A549 (cell line): ENCODE data around the gene TMTC2. TPM values are rescaled to one million over a fixed set of nuclear protein-coding genes. Genes with fewer than 3 reads are reported as not detected.

Experiments
- ATAC-seq, 2 experiments: fragments of 200-7000 bp in 1 of 2; fragments of >200 bp in 1 of 2; cut with Nextera tagmentation in 1 of 2; cut with Tn5 transposase in 1 of 2; 3 replicates each; pipeline versions ENCODE4 v1.8.0 to v1.9.1; 2018 to 2020; ENCODE audit warnings: mild to moderate bottlenecking in 1 of 2, moderate library complexity in 1 of 2
- CTCF ChIA-PET: fragments of 300-600 bp; sonication (Branson Sonifier 250); formaldehyde crosslinking; extraction: SDS; loops from one replicate; lab custom pipeline; 2021; ENCODE audit warnings: antibody characterized with exemption, inconsistent platforms; lab: Yijun Ruan, JAX
- POLR2A ChIA-PET: fragments of 350-600 bp; formaldehyde crosslinking; extraction: SDS; loops from one replicate; lab custom pipeline; 2021; ENCODE audit warnings: antibody characterized with exemption, inconsistent platforms; lab: Yijun Ruan, JAX
- DNase-seq, 2 experiments: peaks; one replicate each; pipeline versions ENCODE4 v3.0.0 to v3.0.0-alpha.2; 2011 to 2016; ENCODE audit warnings: low read depth in 1 of 2, low spot score in 1 of 2
- FAIRE-seq: peaks from 2 replicates; lab custom pipeline; 2011; peaks lifted over from hg19 to GRCh38; lab: Jason Lieb, UNC
- H3K27ac ChIP-seq, 2 experiments: fragments of >200 bp; sonication (Bioruptor Twin); formaldehyde crosslinking; 3 replicates each; pipeline ENCODE4 v1.5.1; 2016 to 2017
- H3K4me1 ChIP-seq: fragments of >200 bp; sonication (Bioruptor Twin); formaldehyde crosslinking; 3 replicates; pipeline ENCODE4 v1.6.1; 2016
- H3K4me2 ChIP-seq: fragments of >200 bp; sonication (Bioruptor Twin); formaldehyde crosslinking; 3 replicates; pipeline ENCODE4 v1.6.1; 2016
- H3K4me3 ChIP-seq: fragments of >200 bp; sonication (Bioruptor Twin); formaldehyde crosslinking; 3 replicates; pipeline ENCODE4 v1.5.1; 2016
- H3K9me3 ChIP-seq: fragments of >200 bp; sonication (Bioruptor Twin); formaldehyde crosslinking; 3 replicates; pipeline ENCODE4 v1.6.1; 2016
- CEBPB ChIP-seq, 2 experiments: fragments of >200 bp in 1 of 2; sonication (Bioruptor Twin) in 1 of 2; formaldehyde crosslinking in 1 of 2; IDR thresholded peaks; 2 replicates each; pipeline ENCODE4 v1.6.1; 2012 to 2016
- E2F6 ChIP-seq: IDR thresholded peaks from 2 replicates; pipeline ENCODE4 v1.6.1; 2012; ENCODE audit warnings: low read depth, borderline replicate concordance
- EHF ChIP-seq: fragments of 250-450 bp; sonication (Bioruptor Pico); IDR thresholded peaks from 2 replicates; pipeline ENCODE4 v1.5.0; 2020; ENCODE audit warnings: mild to moderate bottlenecking
- ESRRA ChIP-seq: fragments of 150-350 bp; IDR thresholded peaks from 2 replicates; pipeline ENCODE4 v1.6.1; 2014; ENCODE audit warnings: mild to moderate bottlenecking, low read length, borderline replicate concordance
- JUN ChIP-seq, 2 experiments: fragments of >200 bp; sonication (Bioruptor Twin); formaldehyde crosslinking; IDR thresholded peaks; 2 replicates in 1 of 2; 3 replicates in 1 of 2; pipeline ENCODE4 v1.6.1; 2016 to 2017
- MAFK ChIP-seq: fragments of 450-650 bp; IDR thresholded peaks from 2 replicates; pipeline ENCODE4 v1.6.1; 2014; ENCODE audit not compliant: partially characterized antibody
- MYC ChIP-seq: IDR thresholded peaks from 2 replicates; pipeline ENCODE4 v1.6.1; 2012; ENCODE audit warnings: mild to moderate bottlenecking, inconsistent platforms, low read length, improper control_type of control experiment, borderline replicate concordance
- NR3C1 ChIP-seq: fragments of >200 bp; sonication (Bioruptor Twin); formaldehyde crosslinking; IDR thresholded peaks from 3 replicates; pipeline ENCODE4 v1.6.1; 2017
- PBX3 ChIP-seq: IDR thresholded peaks from 2 replicates; pipeline ENCODE4 v1.6.1; 2012
- RAD21 ChIP-seq, 2 experiments: fragments of >200 bp in 1 of 2; sonication (Bioruptor Twin) in 1 of 2; formaldehyde crosslinking in 1 of 2; IDR thresholded peaks in 1 of 2; conservative IDR thresholded peaks in 1 of 2; 2 replicates in 1 of 2; 3 replicates in 1 of 2; pipeline ENCODE4 v1.6.1; 2012 to 2018; ENCODE audit warnings: inconsistent platforms in 1 of 2
- RCOR1 ChIP-seq: fragments of 150-350 bp; IDR thresholded peaks from 2 replicates; pipeline ENCODE4 v1.6.1; 2014; ENCODE audit warnings: antibody characterized with exemption, low read length, low read depth
- REST ChIP-seq: fragments of 200-600 bp; sonication (generic); IDR thresholded peaks from 2 replicates; pipeline ENCODE4 v1.6.1; 2016; ENCODE audit warnings: antibody characterized with exemption, mild to moderate bottlenecking, moderate library complexity
- RNF2 ChIP-seq: fragments of 200-600 bp; sonication (generic); IDR thresholded peaks from 2 replicates; pipeline ENCODE4 v1.6.1; 2016; ENCODE audit warnings: low read depth, mild to moderate bottlenecking, antibody characterized with exemption, moderate library complexity, borderline replicate concordance
- ZC3H11A ChIP-seq: fragments of 450-650 bp; IDR thresholded peaks from 2 replicates; pipeline ENCODE4 v1.6.1; 2014; ENCODE audit warnings: antibody characterized with exemption, mild to moderate bottlenecking
- ZFP36 ChIP-seq: fragments of 450-650 bp; IDR thresholded peaks from 2 replicates; pipeline ENCODE4 v1.6.1; 2014; ENCODE audit warnings: borderline replicate concordance; ENCODE audit not compliant: partially characterized antibody
- WGBS: methylation state at CpG from one replicate; pipeline ENCODE4 v1.1.6; 2017; ENCODE audit errors: missing lambda C conversion rate; 5-methylcytosine and 5-hydroxymethylcytosine counted together
- polyA plus RNA-seq, 4 experiments: library from polyadenylated mRNA; depleted of rRNA in 3 of 4; stranded (reverse); fragments of >200 nt; fragmentation: RNase III in 1 of 4; extraction: RNeasy Plus Mini Kit Qiagen cat#74134 plus additional on column Dnase treatment in 1 of 4; gene quantifications; 2 replicates in 3 of 4; 3 replicates in 1 of 4; pipeline ENCODE4 v1.2.3, GENCODE V29; 2011 to 2017
- TF ChIP-seq, protein P1 (sequence below): fragments of 150-350 bp; IDR thresholded peaks from 2 replicates; pipeline ENCODE4 v1.6.1; 2014; ENCODE audit warnings: low read depth, mild to moderate bottlenecking, low read length

TMTC2 gene
- polyA plus RNA-seq, 2 of the 4 experiments (the other 2 are of a cell fraction) = 1.8 to 5.3 TPM

DNA sequence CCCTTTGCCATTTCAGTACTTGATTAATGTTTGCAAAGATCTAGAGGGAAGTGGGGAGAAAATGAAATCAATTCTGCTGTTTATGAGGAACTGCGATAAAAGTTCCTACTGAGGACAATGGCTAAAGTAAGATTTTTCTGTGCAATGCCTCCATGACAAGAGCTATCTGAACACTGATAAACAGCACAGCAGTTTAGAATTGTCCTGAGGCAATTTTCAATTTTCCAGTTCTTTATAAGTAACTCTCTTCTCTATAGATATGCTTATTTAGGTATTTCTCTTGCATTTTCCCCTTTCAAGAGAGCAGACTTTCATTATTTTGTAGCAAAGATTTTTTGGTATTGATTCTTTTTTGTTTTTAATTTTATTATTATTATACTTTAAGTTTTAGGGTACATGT, 34.6 kb upstream of the TMTC2 start:
- H3K4me1 ChIP-seq = peaks cover 24% of the 10 kb centered on the region
- 96% methylated on average over 1 of the region's 1 CpG for WGBS
- FAIRE-seq (no peak), ATAC-seq (no peak), DNase-seq (no peak)
- no peak for TF ChIP-seq CEBPB (IDR thresholded peaks at IDR 0.05)
- no peak for TF ChIP-seq ZFP36
- TF ChIP-seq REST = no peak
- no peak for TF ChIP-seq RNF2
- TF ChIP-seq ZC3H11A = no peak
- no peak for TF ChIP-seq MYC
- no peak for TF ChIP-seq EHF
- TF ChIP-seq MAFK = no peak
- TF ChIP-seq, protein P1, sequence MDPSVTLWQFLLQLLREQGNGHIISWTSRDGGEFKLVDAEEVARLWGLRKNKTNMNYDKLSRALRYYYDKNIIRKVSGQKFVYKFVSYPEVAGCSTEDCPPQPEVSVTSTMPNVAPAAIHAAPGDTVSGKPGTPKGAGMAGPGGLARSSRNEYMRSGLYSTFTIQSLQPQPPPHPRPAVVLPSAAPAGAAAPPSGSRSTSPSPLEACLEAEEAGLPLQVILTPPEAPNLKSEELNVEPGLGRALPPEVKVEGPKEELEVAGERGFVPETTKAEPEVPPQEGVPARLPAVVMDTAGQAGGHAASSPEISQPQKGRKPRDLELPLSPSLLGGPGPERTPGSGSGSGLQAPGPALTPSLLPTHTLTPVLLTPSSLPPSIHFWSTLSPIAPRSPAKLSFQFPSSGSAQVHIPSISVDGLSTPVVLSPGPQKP = no peak
- H3K4me2 ChIP-seq = peak overlapping the region; percentile 75; the same call in 1 of the 3 replicates
- POLR2A ChIA-PET = no interaction called here
- peak overlapping the region; percentile 56 to 77; a peak in 4 of 6 replicates for H3K27ac ChIP-seq
- CTCF ChIA-PET = interaction anchor here (2.5 kb wide), 1 partner anchor 34 kb away, joined by 11 read pairs; the partner anchor contains the start of gene TMTC2
- H3K9me3 ChIP-seq = no peaks in the 10 kb centered on the region
- no peak overlapping the region for H3K4me3 ChIP-seq

DNA sequence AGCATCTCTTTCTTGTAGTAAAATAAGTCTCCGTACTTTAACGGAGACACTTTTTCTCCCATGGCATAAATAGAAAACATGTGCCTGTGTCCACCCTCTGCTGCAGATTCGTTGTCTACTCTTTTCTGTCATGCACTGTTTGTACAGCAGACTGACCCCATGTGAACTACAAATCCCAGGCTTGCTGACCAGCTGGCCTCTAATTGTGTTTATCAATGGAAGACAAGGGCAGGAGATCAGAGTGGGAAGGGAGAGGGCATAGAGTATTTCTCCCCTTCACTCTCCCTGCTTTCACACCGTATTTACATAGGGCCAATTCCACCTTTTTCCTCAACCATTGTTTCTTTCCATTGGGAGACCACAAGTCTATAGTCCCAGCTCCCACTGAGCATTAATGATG, 31.0 kb upstream of the TMTC2 start:
- no peak overlapping the region for H3K4me3 ChIP-seq
- no peak for TF ChIP-seq NR3C1
- no peak for TF ChIP-seq E2F6
- TF ChIP-seq JUN (IDR thresholded peaks at IDR 0.05) = no peak
- no peak for TF ChIP-seq ZC3H11A
- TF ChIP-seq EHF = no peak
- no peak for TF ChIP-seq RCOR1
- TF ChIP-seq, all 56 proteins: peak for 0
- ChIA-PET POLR2A (no interaction called here), CTCF (interaction anchor here (0.5 kb wide), 1 partner anchor 19 kb away, joined by 4 read pairs; no protein-coding TSS in a partner anchor)
- DNase-seq (no peak), ATAC-seq (no peak), FAIRE-seq (no peak)
- Histone ChIP-seq H3K9me3 (no peaks in the 10 kb centered on the region), H3K27ac (no peak overlapping the region), H3K4me2 (no peak overlapping the region), H3K4me1 (peaks cover 21% of the 10 kb centered on the region)
- 25% methylated on average over 4 of the region's 4 CpGs for WGBS

- ATAC-seq (no peak), FAIRE-seq (no peak), DNase-seq (no peak)
- Histone ChIP-seq H3K9me3 (no peaks in the 10 kb centered on the region), H3K27ac (no peak overlapping the region), H3K4me3 (no peak overlapping the region), H3K4me1 (peaks cover 6% of the 10 kb centered on the region; the same call in 1 of the 3 replicates), H3K4me2 (no peak overlapping the region)
- CTCF ChIA-PET = interaction anchor here (0.6 to 2.8 kb wide), 4 partner anchors 13 to 174 kb away, joined by 3 to 20 read pairs (median 3); no protein-coding TSS in a partner anchor
- TF ChIP-seq PBX3 (no peak), MYC (no peak), RNF2 (no peak), ESRRA (no peak), RAD21 (conservative IDR thresholded peaks at IDR 0.05 in 1 of 2, IDR thresholded peaks at IDR 0.05 in 1 of 2) (no peak)
- POLR2A ChIA-PET = no interaction called here
- 81% methylated on average over 18 of the region's 28 CpGs for WGBS
Measured at GRCh38 chr12:82659343-82660207, 27.1 kb upstream of the TMTC2 start.
